Mucosa of rectum (tissue), 2 donors: ENCODE data around the gene JMJD6.
"Not testable (repeated sequence)": the region's sequence is repeated elsewhere in the genome, so short reads cannot be mapped to it uniquely, and the experiment has no call there.

Source experiments
- H3K27ac ChIP-seq, 2 donors: one replicate each; pipeline ENCODE4 v1.7.0; 2013; ENCODE audit warnings: inconsistent platforms in 2 of 2, low read depth in 2 of 2, low read length in 2 of 2
- H3K27me3 ChIP-seq, 2 donors: one replicate each; pipeline ENCODE4 v1.7.0; 2013; ENCODE audit warnings: low read length in 2 of 2; ENCODE audit not compliant: control insufficient read depth in 2 of 2, insufficient read depth in 2 of 2
- H3K36me3 ChIP-seq, 2 donors: one replicate each; pipeline ENCODE4 v1.7.0; 2013; ENCODE audit warnings: low read length in 2 of 2; ENCODE audit not compliant: control insufficient read depth in 2 of 2, insufficient read depth in 2 of 2
- H3K4me1 ChIP-seq, 2 donors: one replicate each; pipeline ENCODE4 v1.7.0; 2013; ENCODE audit warnings: low read length in 2 of 2, mild to moderate bottlenecking in 1 of 2; ENCODE audit not compliant: control insufficient read depth in 2 of 2, insufficient read depth in 2 of 2
- H3K4me3 ChIP-seq, 2 donors: one replicate each; pipeline ENCODE4 v1.7.0; 2013; ENCODE audit warnings: low read length in 2 of 2
- H3K9ac ChIP-seq, 2 donors: one replicate each; pipeline ENCODE4 v1.7.0; 2013; ENCODE audit warnings: low read length in 2 of 2, low read depth in 1 of 2, mild to moderate bottlenecking in 1 of 2
- H3K9me3 ChIP-seq, 2 donors: one replicate each; pipeline ENCODE4 v1.7.0; 2013; ENCODE audit warnings: low read length in 2 of 2; ENCODE audit not compliant: control insufficient read depth in 2 of 2
- donor health status: healthy.
- donor health status: Normal muscosa, but diverticular disease.

JMJD6 gene

DNA sequence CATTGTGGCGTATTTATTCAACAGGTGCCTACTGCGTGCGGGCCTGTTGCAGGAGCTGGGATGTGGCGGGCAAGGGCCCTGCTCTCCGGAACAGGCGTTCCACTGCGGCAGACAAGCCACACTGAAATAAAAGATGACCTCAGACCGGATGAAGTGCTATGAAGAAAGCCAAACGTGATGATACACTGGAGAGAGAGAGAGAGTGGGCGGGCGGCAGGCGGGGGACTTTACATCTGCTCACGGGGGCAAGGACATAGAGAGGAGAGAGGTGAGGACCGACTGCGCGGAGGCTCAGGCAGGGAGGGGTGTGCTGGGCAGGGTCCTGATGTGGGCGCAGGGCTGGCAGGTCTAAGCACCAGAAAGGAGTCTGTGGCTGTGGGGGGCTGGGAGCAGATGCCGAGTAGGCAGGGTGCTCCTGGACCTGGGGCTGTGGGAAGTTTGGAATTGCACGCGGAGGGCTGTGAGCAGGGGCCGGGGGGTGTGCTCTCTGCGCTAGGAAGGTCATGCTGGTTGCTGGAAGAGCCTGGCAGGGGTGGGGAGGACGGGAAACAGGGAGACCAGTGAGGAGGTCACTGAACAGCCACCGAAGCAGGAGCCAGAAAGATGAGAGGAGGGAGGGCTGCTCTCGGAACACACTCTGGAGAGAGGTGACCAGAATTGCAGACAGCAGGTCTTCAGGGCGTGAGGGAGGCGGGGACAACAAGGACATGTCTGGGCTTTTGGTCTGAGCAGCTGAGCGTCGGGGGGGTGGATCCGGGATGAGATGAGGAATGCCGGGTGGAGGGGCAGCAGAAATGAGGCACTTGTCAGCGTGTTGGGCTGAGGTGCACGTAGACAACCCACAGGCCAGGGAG, 25.6 kb downstream of the JMJD6 start:
- Histone ChIP-seq H3K27ac (peak overlapping the region; percentile 72 to 78), H3K9me3 (no peaks in the 10 kb centered on the region), H3K4me3 (peak overlapping the region in 1 of 2 donors; percentile 26), H3K9ac (peak overlapping the region in 1 of 2 donors; percentile 44), H3K36me3 (no peaks in the 10 kb centered on the region), H3K27me3 (no peaks in the 10 kb centered on the region), H3K4me1 (peaks cover 7 to 8% of the 10 kb centered on the region in 2 donors)

DNA sequence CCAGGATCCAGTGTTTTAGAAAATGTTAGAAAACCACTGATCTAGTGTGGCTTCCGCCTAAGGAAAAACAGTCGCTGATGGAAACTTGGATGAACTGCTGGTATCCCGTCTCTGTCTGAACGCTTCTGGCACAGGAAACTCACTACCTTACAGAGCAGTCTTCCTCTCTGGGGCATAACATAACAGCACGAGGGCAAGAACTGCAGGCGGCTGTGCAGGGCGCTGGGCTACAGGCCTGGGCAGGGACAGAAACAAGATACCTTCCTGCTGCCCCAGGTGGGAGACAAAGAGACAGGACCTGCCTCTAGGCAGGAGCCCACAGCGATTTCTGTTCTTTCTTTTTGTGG, 26.2 kb downstream of the JMJD6 start:
- peaks cover 7 to 8% of the 10 kb centered on the region in 2 donors for H3K4me1 ChIP-seq
- H3K36me3 ChIP-seq = no peaks in the 10 kb centered on the region
- H3K9ac ChIP-seq = peak overlapping the region; percentile 26 to 44
- H3K27me3 ChIP-seq = no peaks in the 10 kb centered on the region
- peak overlapping the region; percentile 72 to 78 for H3K27ac ChIP-seq
- no peaks in the 10 kb centered on the region for H3K9me3 ChIP-seq
- H3K4me3 ChIP-seq = peak overlapping the region in 1 of 2 donors; percentile 13

- H3K9me3 ChIP-seq, H3K36me3 ChIP-seq, H3K4me1 ChIP-seq, H3K4me3 ChIP-seq, H3K9ac ChIP-seq, H3K27me3 ChIP-seq: not testable (repeated sequence)
- H3K27ac ChIP-seq = peak overlapping the region in 1 of 2 donors; percentile 46
Observed at GRCh38 chr17:76698466-76698977, 27.9 kb downstream of the JMJD6 start.

GRCh38 chr17:76697702-76698465, 28.5 kb downstream of the JMJD6 start:
- Histone ChIP-seq H3K9me3 (no peaks in the 10 kb centered on the region), H3K9ac (no peak overlapping the region), H3K27me3 (no peaks in the 10 kb centered on the region), H3K4me3 (no peak overlapping the region), H3K36me3 (no peaks in the 10 kb centered on the region), H3K4me1 (peaks cover 7 to 8% of the 10 kb centered on the region in 2 donors), H3K27ac (peak overlapping the region; percentile 34 to 46)

- Histone ChIP-seq H3K27me3 (no peaks in the 10 kb centered on the region), H3K4me3 (no peak overlapping the region), H3K9ac (no peak overlapping the region), H3K36me3 (no peaks in the 10 kb centered on the region), H3K4me1 (peaks cover 7 to 8% of the 10 kb centered on the region in 2 donors), H3K27ac (peak overlapping the region; percentile 34 to 46), H3K9me3 (no peaks in the 10 kb centered on the region)
Observed at GRCh38 chr17:76696763-76697701, 29.4 kb downstream of the JMJD6 start.

DNA sequence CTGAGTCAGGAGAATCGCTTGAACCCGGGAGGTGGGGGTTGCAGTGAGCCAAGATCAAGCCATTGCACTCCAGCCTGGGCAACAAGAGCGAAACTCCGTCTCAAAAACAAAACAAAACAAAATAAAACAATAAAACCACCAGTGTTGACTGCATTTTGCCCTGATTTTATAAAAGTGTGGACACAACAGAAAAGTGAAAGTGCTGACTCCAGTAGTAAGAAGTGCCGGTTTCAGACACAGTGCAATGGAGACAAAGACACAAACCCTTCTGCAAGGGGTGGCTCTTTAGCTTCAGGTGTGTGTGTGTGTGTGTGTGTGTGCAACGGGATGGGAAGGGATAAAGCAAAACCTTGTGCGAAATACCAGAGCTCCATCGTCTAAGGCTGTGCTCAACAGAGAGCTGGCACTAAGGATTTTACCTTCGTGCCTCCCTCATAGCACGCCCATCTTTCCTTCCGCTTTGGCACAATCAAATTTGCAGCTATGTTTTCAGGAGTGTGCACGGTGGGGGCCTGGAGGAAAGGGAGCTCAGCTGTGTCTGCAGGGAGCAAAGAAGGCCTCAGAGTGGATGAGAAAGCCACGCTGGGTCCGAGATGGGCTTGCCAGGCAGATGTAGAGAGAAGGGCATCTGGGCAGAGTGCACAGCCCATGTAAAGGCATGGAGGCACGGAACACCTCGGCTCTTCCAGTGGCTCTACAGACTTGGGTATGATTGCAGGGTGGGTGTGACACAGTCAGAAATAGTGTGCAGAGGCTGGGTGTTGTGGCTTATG, 31.2 kb downstream of the JMJD6 start:
- H3K9me3 ChIP-seq = no peaks in the 10 kb centered on the region
- no peak overlapping the region for H3K9ac ChIP-seq
- H3K4me3 ChIP-seq = no peak overlapping the region
- peaks cover under 1% of the 10 kb centered on the region in 2 donors for H3K4me1 ChIP-seq
- no peaks in the 10 kb centered on the region for H3K36me3 ChIP-seq
- no peaks in the 10 kb centered on the region for H3K27me3 ChIP-seq
- H3K27ac ChIP-seq = no peak overlapping the region

DNA sequence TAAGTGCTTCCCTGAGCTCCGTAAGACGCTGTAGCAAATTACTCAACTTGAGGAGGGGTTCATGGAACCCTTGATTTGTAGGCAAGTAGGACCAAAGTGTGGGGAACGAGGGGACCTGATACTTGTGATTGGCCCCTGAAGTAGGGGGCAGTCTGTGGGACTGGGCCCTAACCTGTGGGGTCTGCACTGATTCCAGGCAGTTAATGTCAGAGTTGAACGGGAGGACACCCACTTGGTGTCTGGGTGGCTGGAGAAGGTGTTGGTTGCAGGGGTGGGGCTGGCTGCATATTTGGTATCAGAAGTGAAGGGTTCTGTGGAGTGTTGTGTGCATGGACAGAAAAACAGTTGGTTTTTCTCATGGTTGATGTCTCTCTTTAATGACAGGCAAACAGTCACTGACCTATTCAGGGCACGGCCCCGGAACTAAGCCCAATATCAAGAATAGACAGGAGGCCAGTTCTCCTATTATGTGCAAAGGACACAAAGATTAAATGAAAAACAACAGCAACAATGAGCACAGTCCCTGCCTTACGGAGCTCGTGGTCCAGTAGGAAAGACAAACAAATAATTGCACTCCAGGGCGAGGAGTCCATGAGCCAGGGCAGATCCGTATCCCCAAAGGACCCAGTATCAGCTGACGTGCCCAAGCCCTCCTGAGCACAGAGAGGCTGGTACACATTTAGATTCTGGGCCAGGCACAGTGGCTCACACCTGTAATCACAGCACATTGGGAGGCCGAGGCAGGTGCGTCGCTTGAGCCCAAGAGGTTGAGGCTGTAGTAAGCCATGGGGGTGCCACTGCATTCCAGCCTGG, 34.8 kb downstream of the JMJD6 start:
- no peaks in the 10 kb centered on the region for H3K9me3 ChIP-seq
- no peak overlapping the region for H3K27ac ChIP-seq
- H3K9ac ChIP-seq = no peak overlapping the region
- no peak overlapping the region for H3K4me3 ChIP-seq
- H3K27me3 ChIP-seq = peaks cover 0 to 6% of the 10 kb centered on the region in 2 donors
- no peaks in the 10 kb centered on the region for H3K36me3 ChIP-seq
- peaks cover 9% of the 10 kb centered on the region in 2 donors for H3K4me1 ChIP-seq

DNA sequence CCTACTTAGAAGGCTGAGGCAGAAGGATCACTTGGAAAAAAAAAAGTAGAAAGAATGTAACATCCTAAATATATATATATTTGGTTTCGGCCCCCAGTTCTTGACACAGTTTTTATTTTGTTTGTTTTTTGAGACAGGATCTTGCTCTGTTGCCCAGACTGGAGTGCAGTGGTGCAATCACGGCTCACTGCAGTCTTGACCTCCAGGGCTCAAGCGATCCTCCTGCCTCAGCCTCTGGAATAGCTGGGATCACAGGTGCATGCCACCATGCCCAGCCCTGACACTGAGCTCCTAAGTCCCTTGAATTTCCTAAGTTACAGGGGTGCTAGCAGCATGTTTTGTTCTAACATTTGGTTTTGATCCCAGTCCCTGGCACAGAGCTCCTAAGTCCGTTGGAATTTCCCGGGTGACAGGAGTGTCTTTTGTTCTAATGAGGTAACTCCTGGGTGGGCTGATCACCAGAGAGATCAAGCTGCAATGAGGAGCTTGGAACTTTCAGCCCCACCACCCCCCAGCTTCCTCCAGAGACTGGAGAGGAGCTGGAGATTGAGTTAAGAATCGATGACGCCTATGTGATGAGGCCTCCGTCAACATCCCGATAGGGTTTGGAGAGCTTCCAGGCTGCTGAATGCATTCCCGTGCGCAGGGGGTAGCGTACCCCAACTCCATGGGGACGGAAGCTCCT, 35.7 kb downstream of the JMJD6 start:
- Histone ChIP-seq H3K9me3 (no peaks in the 10 kb centered on the region), H3K27me3 (peaks cover 0 to 6% of the 10 kb centered on the region in 2 donors), H3K4me1 (peaks cover 9% of the 10 kb centered on the region in 2 donors), H3K9ac (no peak overlapping the region), H3K4me3 (no peak overlapping the region), H3K27ac (no peak overlapping the region), H3K36me3 (no peaks in the 10 kb centered on the region)
